Astrocyte (in vitro differentiated cells and primary cell): ENCODE data around the gene TCIRG1.

Experiments used
- CTCF ChIP-seq: IDR thresholded peaks from 2 replicates; pipeline ENCODE4 v1.5.1; 2011; ENCODE audit warnings: low read depth, mild to moderate bottlenecking, inconsistent platforms, low read length, moderate library complexity; ENCODE audit not compliant: insufficient read depth
- EZH2 ChIP-seq: IDR thresholded peaks from 2 replicates; pipeline ENCODE4 v1.6.1; 2012; ENCODE audit warnings: mild to moderate bottlenecking, low read length, inconsistent platforms; ENCODE audit not compliant: insufficient read depth

DNA sequence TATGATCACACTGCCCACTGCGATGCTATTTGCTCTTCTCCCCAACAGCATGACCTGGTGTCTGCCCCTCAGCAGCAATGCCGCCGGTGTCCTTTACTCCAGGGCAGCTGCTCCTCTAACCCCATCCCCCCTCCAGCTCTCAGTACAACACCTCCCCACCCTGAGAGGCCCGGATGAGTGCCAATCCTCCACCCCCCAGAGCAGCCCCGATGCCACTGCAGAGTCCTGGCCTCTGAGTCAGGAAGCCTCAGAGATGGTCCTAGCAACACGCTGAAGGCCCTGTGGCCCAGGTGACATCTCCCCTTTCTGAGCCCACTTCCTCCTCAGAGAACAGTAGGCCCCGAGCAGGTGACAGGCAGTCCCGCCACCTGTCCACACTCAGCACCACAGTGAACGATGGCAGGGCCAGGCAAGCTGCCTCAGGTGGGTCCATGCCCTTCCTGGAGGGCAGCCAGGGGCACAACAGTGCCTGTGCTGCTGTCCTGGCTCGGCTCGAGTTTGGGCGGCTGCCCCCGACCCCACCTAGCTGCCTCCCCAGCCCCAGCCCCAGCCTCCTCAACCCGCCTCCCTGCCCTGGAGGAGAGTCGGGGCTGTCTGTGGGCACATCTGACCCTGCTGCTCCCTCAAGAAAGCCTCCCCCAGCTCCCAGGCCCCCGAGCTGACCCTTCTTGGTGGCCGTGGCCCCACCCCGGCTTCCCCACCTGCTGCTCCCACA is 12.3 kb upstream of the TCIRG1 start:
- TF ChIP-seq CTCF = no peak
- no peak for TF ChIP-seq EZH2
